ENCODE results near the gene HACD4.

DNA sequence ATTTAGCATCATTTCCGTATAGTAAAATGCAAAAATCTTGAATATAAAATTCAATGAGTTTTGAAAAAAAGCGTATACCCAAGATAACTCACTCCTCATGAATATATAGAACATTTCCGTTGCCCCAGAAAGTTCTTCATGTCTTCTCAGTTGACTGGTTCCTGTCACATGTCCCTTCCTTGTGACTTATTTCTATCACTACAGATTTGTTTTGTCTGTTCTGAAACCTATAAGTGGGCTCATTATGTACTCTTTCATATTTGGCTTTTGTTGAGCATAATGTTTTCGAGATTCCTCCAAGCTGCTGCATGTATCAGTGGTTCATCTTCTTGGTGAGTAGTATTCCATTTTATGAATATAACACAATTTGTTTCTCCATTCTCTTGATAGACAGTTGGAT lies 11.0 kb upstream of the HACD4 start:
- TF ChIP-seq, protein P1, sequence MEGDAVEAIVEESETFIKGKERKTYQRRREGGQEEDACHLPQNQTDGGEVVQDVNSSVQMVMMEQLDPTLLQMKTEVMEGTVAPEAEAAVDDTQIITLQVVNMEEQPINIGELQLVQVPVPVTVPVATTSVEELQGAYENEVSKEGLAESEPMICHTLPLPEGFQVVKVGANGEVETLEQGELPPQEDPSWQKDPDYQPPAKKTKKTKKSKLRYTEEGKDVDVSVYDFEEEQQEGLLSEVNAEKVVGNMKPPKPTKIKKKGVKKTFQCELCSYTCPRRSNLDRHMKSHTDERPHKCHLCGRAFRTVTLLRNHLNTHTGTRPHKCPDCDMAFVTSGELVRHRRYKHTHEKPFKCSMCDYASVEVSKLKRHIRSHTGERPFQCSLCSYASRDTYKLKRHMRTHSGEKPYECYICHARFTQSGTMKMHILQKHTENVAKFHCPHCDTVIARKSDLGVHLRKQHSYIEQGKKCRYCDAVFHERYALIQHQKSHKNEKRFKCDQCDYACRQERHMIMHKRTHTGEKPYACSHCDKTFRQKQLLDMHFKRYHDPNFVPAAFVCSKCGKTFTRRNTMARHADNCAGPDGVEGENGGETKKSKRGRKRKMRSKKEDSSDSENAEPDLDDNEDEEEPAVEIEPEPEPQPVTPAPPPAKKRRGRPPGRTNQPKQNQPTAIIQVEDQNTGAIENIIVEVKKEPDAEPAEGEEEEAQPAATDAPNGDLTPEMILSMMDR (IDR thresholded peaks at IDR 0.05): no peak
- no peak for TF ChIP-seq POLR2A (IDR thresholded peaks at IDR 0.05)
